OCI-LY1 (cell line): ENCODE results near the gene ERICH6.

ENCODE experiments used
- EZH2 ChIP-seq: fragments of 200-600 bp; sonication (generic), shearing (Covaris generic); IDR thresholded peaks from 2 replicates; pipeline ENCODE4 v1.8.0; 2017; ENCODE audit warnings: borderline replicate concordance, mixed run types, mild to moderate bottlenecking, antibody characterized with exemption, low read length, moderate library complexity, mixed read lengths
- TF ChIP-seq, protein P1 (sequence below): fragments of 200-600 bp; sonication (generic), shearing (Covaris generic); IDR thresholded peaks from 2 replicates; pipeline ENCODE4 v1.5.1; 2017; ENCODE audit warnings: mild to moderate bottlenecking, antibody characterized with exemption, low read length, moderate library complexity, mixed read lengths

DNA sequence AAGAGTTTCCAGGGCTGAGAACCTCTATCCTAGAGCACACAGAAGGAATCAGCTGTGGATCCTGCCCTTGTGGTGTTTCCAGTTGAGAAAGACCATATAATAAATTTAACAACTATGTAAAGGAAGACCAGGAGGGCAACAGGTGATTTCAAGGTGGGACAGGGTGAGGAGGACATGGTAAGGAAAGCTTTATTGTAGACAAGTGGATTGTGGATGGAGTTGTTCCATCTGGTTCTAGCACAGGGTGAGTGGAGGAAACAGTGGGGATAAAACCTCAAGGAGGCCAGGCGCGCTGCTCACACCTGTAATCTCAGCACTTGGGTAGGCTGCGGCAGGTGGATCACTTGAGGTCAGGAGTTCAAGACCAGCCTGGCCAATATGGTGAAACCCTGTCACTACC, 42.1 kb upstream of the ERICH6 start:
- TF ChIP-seq, protein P1, sequence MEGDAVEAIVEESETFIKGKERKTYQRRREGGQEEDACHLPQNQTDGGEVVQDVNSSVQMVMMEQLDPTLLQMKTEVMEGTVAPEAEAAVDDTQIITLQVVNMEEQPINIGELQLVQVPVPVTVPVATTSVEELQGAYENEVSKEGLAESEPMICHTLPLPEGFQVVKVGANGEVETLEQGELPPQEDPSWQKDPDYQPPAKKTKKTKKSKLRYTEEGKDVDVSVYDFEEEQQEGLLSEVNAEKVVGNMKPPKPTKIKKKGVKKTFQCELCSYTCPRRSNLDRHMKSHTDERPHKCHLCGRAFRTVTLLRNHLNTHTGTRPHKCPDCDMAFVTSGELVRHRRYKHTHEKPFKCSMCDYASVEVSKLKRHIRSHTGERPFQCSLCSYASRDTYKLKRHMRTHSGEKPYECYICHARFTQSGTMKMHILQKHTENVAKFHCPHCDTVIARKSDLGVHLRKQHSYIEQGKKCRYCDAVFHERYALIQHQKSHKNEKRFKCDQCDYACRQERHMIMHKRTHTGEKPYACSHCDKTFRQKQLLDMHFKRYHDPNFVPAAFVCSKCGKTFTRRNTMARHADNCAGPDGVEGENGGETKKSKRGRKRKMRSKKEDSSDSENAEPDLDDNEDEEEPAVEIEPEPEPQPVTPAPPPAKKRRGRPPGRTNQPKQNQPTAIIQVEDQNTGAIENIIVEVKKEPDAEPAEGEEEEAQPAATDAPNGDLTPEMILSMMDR = no peak
- no peak for TF ChIP-seq EZH2
